ENCODE results near the gene PRTFDC1.

PRTFDC1 gene

DNA sequence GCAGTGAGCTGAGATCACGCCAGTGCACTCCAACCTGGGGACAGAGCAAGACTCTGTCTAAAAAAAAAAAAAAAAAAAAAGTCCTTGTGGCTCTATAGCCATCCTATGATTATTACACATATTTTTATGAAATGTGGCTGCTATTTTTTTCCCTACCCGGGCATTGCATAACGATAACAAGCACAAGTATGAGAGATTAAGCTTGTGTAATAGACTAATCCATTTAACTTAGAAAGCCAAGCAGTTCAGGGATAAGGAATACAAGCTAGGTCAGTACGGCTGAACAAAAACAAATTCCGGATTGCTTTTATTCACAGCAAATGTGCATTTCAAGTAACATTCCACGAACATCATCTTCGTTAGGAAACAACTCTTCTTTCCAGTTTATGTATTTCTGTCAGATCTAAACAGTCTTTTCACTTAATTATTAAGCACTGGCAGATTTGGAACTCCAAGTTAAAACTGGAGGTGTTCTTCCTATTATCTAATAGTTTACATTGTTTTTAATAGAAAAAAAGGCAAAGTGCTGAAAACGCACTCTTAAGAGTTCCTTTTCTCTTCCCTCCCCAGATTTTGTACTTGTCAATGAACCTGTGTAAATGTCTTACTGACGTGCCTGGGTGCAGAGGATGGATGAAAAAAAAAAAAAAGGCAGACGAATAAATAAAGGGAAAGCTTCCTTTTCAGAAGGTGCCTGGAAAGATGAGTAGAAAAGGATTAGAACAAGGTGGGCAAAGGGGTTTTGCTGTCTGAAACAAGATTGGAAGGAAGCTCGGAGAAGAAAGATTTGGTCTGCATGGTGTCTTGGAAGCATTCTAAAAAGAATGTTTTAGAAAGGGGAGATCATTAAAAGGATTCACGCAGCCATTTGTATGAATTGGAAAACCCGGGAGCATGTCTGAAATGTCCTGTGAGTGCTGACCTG, 81.1 kb downstream of the PRTFDC1 start:
- TF ChIP-seq, protein P1, sequence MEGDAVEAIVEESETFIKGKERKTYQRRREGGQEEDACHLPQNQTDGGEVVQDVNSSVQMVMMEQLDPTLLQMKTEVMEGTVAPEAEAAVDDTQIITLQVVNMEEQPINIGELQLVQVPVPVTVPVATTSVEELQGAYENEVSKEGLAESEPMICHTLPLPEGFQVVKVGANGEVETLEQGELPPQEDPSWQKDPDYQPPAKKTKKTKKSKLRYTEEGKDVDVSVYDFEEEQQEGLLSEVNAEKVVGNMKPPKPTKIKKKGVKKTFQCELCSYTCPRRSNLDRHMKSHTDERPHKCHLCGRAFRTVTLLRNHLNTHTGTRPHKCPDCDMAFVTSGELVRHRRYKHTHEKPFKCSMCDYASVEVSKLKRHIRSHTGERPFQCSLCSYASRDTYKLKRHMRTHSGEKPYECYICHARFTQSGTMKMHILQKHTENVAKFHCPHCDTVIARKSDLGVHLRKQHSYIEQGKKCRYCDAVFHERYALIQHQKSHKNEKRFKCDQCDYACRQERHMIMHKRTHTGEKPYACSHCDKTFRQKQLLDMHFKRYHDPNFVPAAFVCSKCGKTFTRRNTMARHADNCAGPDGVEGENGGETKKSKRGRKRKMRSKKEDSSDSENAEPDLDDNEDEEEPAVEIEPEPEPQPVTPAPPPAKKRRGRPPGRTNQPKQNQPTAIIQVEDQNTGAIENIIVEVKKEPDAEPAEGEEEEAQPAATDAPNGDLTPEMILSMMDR (IDR thresholded peaks at IDR 0.05), result no peak

DNA sequence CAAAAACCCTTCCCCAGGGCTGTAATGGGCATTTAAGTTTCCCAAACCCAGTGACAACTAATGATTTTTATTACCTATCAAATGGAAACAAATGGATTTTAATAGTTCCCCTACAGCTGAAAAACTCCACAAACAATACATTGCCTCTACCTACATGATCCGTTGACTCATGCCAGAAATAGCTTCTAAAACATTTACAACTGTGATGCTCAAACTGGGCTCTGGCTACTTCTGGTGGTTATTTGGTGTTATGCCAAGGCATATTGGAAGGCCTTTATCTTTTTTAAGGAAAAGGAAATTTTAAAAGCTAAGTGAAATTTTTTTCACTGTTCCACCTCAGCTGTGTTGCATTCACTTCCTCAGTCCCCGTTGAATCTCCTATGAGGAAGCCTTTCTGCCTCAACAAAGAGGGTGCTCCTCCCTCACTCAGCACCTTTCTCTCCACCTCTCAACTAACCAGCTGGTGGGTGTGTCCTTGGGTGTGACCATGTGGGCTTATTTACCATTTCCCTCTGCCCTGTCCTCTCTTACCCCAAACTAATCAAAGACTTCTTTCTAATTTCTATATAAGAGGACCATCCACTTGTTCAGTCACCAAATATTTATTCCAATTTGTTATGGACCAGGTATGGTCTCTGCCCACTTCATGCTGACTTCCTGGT, 82.9 kb downstream of the PRTFDC1 start:
- TF ChIP-seq, protein P1 (IDR thresholded peaks at IDR 0.05), result no peak

DNA sequence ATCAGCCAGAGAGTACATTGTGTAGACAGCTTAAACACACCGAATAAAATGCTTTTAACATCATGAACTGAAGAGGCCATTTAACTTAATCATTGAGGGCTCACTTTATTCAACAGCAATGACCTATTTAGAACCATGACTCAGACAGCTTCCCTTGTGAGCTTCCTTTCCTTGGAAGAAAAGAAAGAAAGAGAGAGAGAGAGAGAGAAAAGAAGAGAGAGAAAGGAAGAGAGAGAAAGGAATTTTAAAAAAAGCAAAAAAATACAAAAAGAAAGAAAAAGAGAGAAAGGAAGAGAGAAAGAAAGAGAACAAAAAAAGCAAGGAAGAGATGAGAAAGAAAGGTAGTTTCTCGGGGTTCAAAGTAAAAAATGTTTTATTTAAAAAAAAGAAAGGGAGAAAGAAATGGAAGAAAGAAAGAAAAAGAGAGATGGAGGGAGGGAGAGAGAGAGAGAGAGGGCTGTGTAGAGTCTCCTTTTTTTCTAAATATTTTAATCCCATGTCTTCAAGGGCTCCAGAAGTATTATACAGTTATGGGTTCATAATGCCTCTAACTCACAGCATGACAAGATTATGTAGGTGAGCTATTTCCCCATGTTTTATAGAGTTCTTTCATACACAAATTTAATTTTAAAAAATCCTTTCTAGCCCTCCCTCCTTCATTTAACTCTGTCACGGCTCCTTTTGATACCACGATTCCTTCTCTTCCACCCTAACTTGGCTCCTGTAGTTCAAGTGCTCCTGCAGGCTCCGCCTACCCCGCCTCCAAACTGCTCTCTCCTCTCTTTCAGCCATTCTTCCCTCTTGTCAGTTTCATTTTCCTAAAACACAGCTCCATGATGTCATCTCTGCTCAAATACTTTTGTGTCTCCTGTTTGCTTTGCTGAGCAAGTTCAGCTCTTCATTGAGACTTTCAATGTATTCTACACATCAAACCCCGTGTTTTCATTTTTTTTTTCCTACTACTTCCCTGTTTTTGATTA, 85.5 kb downstream of the PRTFDC1 start:
- TF ChIP-seq, protein P1 (IDR thresholded peaks at IDR 0.05), result no peak

DNA sequence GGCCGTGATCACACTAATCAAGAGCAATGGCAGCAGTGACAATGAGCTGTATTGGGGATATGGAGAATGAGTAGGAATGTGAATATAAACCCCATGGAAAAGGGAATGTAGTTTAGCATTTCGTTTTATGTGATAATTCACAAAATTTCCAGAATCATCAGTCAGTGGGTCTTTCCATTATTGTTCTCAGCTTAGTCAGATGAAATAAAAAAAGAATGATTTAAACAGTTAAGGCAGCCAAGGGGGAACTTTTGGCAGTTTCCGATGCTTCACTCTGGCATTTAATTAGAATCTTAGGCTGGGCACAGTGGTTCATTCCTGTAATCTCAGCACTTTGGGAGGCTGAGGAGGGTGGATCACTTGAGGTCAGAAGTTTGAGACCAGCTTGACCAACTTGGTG, 86.6 kb downstream of the PRTFDC1 start:
- TF ChIP-seq, protein P1 (IDR thresholded peaks at IDR 0.05), result no peak

DNA sequence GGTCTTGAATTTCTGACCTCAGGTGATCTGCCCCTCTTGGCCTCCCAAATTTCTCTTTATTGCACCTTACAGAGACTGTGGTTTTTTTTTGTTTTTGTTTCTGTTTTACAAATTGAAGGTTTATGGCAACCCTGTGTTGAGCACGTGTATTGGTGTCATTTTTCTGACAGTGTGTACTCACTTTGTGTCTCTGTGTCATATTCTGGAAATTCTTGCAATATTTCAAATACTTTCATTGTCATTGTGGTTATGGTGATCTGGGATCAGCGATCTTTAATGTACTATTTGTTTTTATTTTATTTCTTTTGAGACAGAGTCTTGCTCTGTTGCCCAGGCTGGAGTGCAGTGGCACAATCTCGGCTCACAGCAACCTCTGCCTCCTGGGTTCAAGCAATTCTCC, 89.8 kb downstream of the PRTFDC1 start:
- TF ChIP-seq, protein P1 (IDR thresholded peaks at IDR 0.05), result no peak

DNA sequence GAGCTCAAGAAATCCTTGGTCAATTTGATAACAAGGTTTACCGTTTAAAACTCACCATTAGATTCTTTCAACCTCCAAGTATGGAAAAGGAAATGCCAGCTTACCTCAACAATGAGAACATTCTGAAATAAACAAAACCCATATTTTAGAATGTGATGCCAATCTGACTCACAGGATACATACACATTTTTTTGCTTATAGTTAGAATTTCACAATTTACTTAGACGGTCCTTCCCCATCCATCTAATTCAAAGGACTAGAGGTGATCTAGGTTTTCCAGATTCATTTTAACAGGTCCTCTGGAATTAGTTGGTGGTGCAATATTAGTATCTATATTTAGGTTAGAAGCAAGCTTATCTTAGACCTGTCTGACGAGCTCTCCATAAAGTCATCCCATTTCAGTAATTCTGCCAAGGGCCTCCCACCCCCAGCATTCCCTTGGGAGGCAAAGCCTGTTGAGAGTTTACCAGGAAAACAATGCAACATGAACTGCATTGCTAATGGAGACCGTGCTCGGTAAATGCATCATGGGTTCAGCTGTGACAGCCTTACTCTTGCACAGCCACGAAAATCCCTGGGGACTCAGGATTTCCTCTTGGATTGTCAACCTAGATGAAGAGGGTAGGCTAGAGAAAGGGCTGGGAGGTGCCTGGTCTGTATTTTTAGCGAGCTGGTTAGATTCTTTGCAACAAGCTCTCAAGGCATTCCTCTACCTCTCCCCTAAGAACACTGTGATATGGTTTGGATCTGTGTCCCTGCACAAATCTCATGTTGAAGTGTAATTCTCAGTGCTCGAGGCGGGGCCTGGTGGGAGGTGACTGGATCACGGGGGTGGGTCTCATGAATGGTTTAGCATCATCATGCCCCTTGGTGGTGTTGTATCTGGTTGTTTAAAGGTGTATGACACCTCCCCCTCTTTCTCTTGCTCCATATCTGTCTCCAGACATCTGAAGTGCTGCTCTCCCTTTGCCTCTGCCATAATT, 93.8 kb downstream of the PRTFDC1 start:
- TF ChIP-seq, protein P1 (IDR thresholded peaks at IDR 0.05), result no peak

Data from LNCAP (cell line).